Calu3 (cell line): ENCODE measurements around the gene TRRAP. TPM values are rescaled to one million over a fixed set of nuclear protein-coding genes. Genes with fewer than 3 reads are reported as not detected.

Experiments used
- BruUV-seq: library from RNA; stranded (reverse); fragments of 400-500 nt; replicated peaks from 2 replicates; lab custom pipeline; 2021; lab: Mats Ljungman, UMichigan
- CTCF ChIA-PET: fragments of 300-600 bp; sonication (Branson Sonifier 250); formaldehyde crosslinking; loops from one replicate; lab custom pipeline; 2022; ENCODE audit warnings: antibody characterized with exemption; lab: Charles Lee
- DNase-seq: peaks from one replicate; pipeline ENCODE4 v3.0.0; 2022
- H3K27ac Mint-ChIP-seq: one replicate; pipeline ENCODE4 v1.8.0; 2022; ENCODE audit warnings: mixed read lengths; ENCODE audit not compliant: unreplicated experiment
- H3K27me3 Mint-ChIP-seq: one replicate; pipeline ENCODE4 v1.8.0; 2022; ENCODE audit warnings: mixed read lengths; ENCODE audit not compliant: unreplicated experiment
- H3K36me3 Mint-ChIP-seq: one replicate; pipeline ENCODE4 v1.8.0; 2022; ENCODE audit warnings: mild to moderate bottlenecking, moderate library complexity, mixed read lengths; ENCODE audit not compliant: insufficient read depth, unreplicated experiment
- H3K4me1 Mint-ChIP-seq: one replicate; pipeline ENCODE4 v1.8.0; 2022; ENCODE audit warnings: mild to moderate bottlenecking, low read depth, mixed read lengths; ENCODE audit not compliant: unreplicated experiment
- H3K4me3 Mint-ChIP-seq: one replicate; pipeline ENCODE4 v1.8.0; 2022; ENCODE audit warnings: mild to moderate bottlenecking, low read depth, moderate library complexity, mixed read lengths; ENCODE audit not compliant: unreplicated experiment
- H3K9me3 Mint-ChIP-seq: one replicate; pipeline ENCODE4 v1.8.0; 2022; ENCODE audit warnings: low read depth, mixed read lengths; ENCODE audit not compliant: unreplicated experiment
- intact Hi-C: fragments of 100-400 bp; cut with micrococcal nuclease; formaldehyde crosslinking; loops from one replicate; pipeline ENCODE4 v1.10.0; 2022; ENCODE audit not compliant: unreplicated experiment
- total RNA-seq: library from RNA; stranded (reverse); gene quantifications from 2 replicates; pipeline ENCODE4 v1.2.3, GENCODE V29; 2022
- TF ChIP-seq, protein P1 (sequence below): fragments of 200-600 bp; IDR thresholded peaks from one replicate; pipeline ENCODE4 v1.8.0; 2022; ENCODE audit warnings: antibody characterized with exemption; ENCODE audit not compliant: unreplicated experiment

Gene TRRAP
- total RNA-seq, 1 experiment from 2014 or later: 30.9 TPM

DNA sequence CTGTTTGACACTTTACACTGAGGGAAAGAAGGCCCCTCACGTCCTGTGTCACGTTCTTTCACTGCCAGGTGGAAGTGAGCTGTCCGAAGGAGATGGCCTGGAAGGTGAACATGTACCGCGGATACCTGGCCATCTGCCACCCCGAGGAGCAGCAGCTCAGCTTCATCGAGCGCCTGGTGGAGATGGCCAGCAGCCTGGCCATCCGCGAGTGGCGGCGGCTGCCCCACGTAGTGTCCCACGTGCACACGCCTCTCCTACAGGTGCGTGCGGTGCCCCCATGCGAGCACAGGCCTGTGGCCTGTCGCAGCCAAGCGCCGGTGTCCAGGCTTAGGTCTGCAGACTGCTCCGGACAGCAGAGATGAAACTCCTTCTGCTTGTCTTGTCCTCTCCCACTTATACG lies 103.4 kb downstream of the TRRAP start:
- intact Hi-C loops: no loop called here
- TF ChIP-seq, protein P1, sequence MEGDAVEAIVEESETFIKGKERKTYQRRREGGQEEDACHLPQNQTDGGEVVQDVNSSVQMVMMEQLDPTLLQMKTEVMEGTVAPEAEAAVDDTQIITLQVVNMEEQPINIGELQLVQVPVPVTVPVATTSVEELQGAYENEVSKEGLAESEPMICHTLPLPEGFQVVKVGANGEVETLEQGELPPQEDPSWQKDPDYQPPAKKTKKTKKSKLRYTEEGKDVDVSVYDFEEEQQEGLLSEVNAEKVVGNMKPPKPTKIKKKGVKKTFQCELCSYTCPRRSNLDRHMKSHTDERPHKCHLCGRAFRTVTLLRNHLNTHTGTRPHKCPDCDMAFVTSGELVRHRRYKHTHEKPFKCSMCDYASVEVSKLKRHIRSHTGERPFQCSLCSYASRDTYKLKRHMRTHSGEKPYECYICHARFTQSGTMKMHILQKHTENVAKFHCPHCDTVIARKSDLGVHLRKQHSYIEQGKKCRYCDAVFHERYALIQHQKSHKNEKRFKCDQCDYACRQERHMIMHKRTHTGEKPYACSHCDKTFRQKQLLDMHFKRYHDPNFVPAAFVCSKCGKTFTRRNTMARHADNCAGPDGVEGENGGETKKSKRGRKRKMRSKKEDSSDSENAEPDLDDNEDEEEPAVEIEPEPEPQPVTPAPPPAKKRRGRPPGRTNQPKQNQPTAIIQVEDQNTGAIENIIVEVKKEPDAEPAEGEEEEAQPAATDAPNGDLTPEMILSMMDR: no peak
- Mint-ChIP-seq H3K36me3 (peaks cover 13% of the 10 kb centered on the region), H3K4me1 (no peaks in the 10 kb centered on the region), H3K9me3 (no peaks in the 10 kb centered on the region), H3K27ac (no peak overlapping the region), H3K27me3 (no peaks in the 10 kb centered on the region), H3K4me3 (no peak overlapping the region)
- DNase-seq: no peak
- no TSS peak for BruUV-seq
- CTCF ChIA-PET: no interaction called here

DNA sequence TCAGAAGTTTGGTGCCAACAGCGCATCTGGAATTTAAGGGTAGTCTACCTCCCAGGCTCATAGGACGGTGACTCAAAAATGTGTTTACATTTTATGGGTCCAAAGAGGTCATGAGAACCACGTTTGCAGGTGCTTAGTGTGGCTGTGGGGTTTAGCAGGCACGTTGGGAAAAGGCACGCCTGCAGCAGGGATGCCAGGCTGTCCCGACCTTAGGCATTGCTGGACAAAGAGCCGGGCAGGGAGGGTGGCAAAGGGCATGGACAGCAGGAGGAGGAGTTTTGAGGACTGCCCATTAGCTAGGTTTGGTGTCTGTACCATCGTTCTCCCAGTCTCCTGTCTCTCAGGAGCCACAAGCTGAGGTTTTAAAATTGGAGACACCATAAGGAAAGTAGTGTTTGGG lies 104.4 kb downstream of the TRRAP start:
- Mint-ChIP-seq H3K27ac (no peak overlapping the region), H3K36me3 (peaks cover 17% of the 10 kb centered on the region), H3K4me1 (no peaks in the 10 kb centered on the region), H3K9me3 (no peaks in the 10 kb centered on the region), H3K4me3 (no peak overlapping the region), H3K27me3 (no peaks in the 10 kb centered on the region)
- TF ChIP-seq, protein P1: no peak
- CTCF ChIA-PET: no interaction called here
- intact Hi-C loops: no loop called here
- no peak for DNase-seq
- BruUV-seq: no TSS peak

DNA sequence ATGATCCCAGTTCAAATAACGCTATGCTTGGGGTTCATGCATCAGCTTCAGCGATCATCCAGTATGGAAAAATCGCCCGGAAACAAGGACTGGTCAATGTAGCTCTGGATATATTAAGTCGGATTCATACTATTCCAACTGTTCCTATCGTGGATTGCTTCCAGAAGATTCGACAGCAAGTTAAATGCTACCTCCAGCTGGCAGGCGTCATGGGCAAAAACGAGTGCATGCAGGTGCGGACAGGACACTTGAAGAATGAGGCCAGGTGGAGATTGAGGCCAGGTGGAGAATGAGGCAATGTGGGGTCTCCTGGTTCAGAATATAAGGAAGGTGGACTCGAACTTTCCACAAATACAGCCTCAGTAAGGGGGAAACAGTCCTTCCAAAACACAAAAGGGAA lies 105.8 kb downstream of the TRRAP start:
- intact Hi-C loops: no loop called here
- CTCF ChIA-PET: interaction anchor here (0.8 kb wide), 1 partner anchor 305 kb away, joined by 4 read pairs; no protein-coding TSS in a partner anchor
- no peak for DNase-seq
- BruUV-seq: no TSS peak
- Mint-ChIP-seq H3K4me3 (no peak overlapping the region), H3K4me1 (no peaks in the 10 kb centered on the region), H3K27ac (no peak overlapping the region), H3K9me3 (no peaks in the 10 kb centered on the region), H3K27me3 (no peaks in the 10 kb centered on the region), H3K36me3 (peaks cover 27% of the 10 kb centered on the region)
- TF ChIP-seq, protein P1: no peak

DNA sequence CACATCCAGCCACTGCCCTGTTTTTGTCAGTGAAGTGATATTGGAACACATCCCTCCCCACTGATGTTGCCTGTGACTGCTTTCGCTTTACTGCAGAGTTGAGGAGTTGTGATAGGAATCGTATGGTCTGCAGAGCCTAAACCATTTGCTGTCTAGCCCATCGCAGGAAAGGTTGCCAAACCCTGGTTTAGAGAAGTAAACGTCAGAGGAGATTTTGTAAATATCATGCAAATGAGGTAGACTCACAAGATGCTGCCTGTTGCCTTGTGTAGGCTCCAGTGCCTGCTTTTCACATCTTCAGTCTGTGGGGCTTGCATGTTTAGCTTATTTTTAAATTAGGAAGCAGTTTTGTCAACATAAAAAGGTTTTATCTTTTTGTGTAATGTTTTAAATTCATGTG lies 107.1 kb downstream of the TRRAP start:
- intact Hi-C loops: no loop called here
- TF ChIP-seq, protein P1: no peak
- BruUV-seq: no TSS peak
- no peaks in the 10 kb centered on the region for H3K27me3 Mint-ChIP-seq
- no peaks in the 10 kb centered on the region for H3K9me3 Mint-ChIP-seq
- peaks cover 34% of the 10 kb centered on the region for H3K36me3 Mint-ChIP-seq
- H3K4me3 Mint-ChIP-seq: no peak overlapping the region
- no peaks in the 10 kb centered on the region for H3K4me1 Mint-ChIP-seq
- no peak overlapping the region for H3K27ac Mint-ChIP-seq
- no peak for DNase-seq
- CTCF ChIA-PET: interaction anchor here (0.7 kb wide), 1 partner anchor 598 kb away, joined by 3 read pairs; no protein-coding TSS in a partner anchor
